Ramos (cell line): ENCODE results near the gene ARL13B.
"Not testable (repeated sequence)": the region's sequence is repeated elsewhere in the genome, so short reads cannot be mapped to it uniquely, and the experiment has no call there.

Experiments used
- in situ Hi-C: fragments of 300-500 bp; cut with MboI; formaldehyde crosslinking; loops from one replicate; pipeline ENCODE4 v1.14.3; 2022; ENCODE audit warnings: low sequenced_read_pairs; ENCODE audit not compliant: unreplicated experiment

Gene ARL13B

GRCh38 chr3:94050546-94050945 is 70.6 kb downstream of the ARL13B start:
- in situ Hi-C loops = no loop called here

- in situ Hi-C loops = no loop called here
Measured at GRCh38 chr3:94061297-94061696, 81.3 kb downstream of the ARL13B start.

- in situ Hi-C loops = no loop called here
Measured at GRCh38 chr3:94062513-94063404, 82.8 kb downstream of the ARL13B start, which contains the start of the genes DHFR2 and NSUN3. Gene DHFR2 (minus strand): TSS chr3:94062916. CDS start chr3:94061511, 1,405 bp downstream. Gene NSUN3 (plus strand): TSS chr3:94063061. CDS start chr3:94063127, 66 bp downstream.

GRCh38 chr3:94063496-94064119 is 83.7 kb downstream of the ARL13B start:
- in situ Hi-C loops = no loop called here

- in situ Hi-C loops = no loop called here
Measured at GRCh38 chr3:94064243-94064860, 84.4 kb downstream of the ARL13B start.

- in situ Hi-C loops = no loop called here
Measured at GRCh38 chr3:94065122-94065521, 85.2 kb downstream of the ARL13B start.

- in situ Hi-C loops = no loop called here
Measured at GRCh38 chr3:94065819-94066480, 86.0 kb downstream of the ARL13B start.

- in situ Hi-C loops = no loop called here
Measured at GRCh38 chr3:94066506-94067500, 86.8 kb downstream of the ARL13B start.

GRCh38 chr3:94069194-94069813 is 89.3 kb downstream of the ARL13B start:
- in situ Hi-C loops = no loop called here

- in situ Hi-C loops = no loop called here
Measured at GRCh38 chr3:94070341-94070911, 90.5 kb downstream of the ARL13B start.

- in situ Hi-C loops = no loop called here
Measured at GRCh38 chr3:94071713-94072284, 91.8 kb downstream of the ARL13B start.

- in situ Hi-C loops = no loop called here
Measured at GRCh38 chr3:94076055-94076454, 96.1 kb downstream of the ARL13B start.

GRCh38 chr3:94080552-94080951 is 100.6 kb downstream of the ARL13B start:
- in situ Hi-C loops = not testable (repeated sequence)

GRCh38 chr3:94081884-94082283 is 101.9 kb downstream of the ARL13B start:
- in situ Hi-C loops = no loop called here

- in situ Hi-C loops = no loop called here
Measured at GRCh38 chr3:94082391-94082937, 102.5 kb downstream of the ARL13B start.

GRCh38 chr3:94083261-94083660 is 103.3 kb downstream of the ARL13B start:
- in situ Hi-C loops = no loop called here

GRCh38 chr3:94089126-94089525 is 109.2 kb downstream of the ARL13B start:
- in situ Hi-C loops = no loop called here

GRCh38 chr3:94092086-94092485 is 112.1 kb downstream of the ARL13B start:
- in situ Hi-C loops = no loop called here
